Measurements from ENCODE around the gene SHTN1.

Gene SHTN1

GRCh38 chr10:116853287-116853686 is 151.7 kb downstream of the SHTN1 start:
- TF ChIP-seq CTCF (conservative IDR thresholded peaks at IDR 0.05; ENCODE audit: low read length) (no peak), EZH2phosphoT487 (IDR thresholded peaks at IDR 0.05; ENCODE audit: borderline replicate concordance) (no peak)
- Histone ChIP-seq H3F3A (ENCODE audit: low read depth) (no peaks in the 10 kb centered on the region), H3K27me3 (ENCODE audit: insufficient read depth, low read length, poor library complexity, severe bottlenecking) (no peaks in the 10 kb centered on the region), H3K79me2 (ENCODE audit: insufficient read depth, low read length) (no peaks in the 10 kb centered on the region), H4K20me1 (ENCODE audit: insufficient read depth, low read length, poor library complexity, severe bottlenecking) (no peaks in the 10 kb centered on the region), H3K4me1 (ENCODE audit: insufficient read depth, low read length, poor library complexity, severe bottlenecking) (no peaks in the 10 kb centered on the region), H3K9ac (ENCODE audit: low read depth, low read length, poor library complexity, severe bottlenecking) (no peak overlapping the region), H3K36me3 (ENCODE audit: insufficient read depth, low read length) (no peaks in the 10 kb centered on the region), H3K9me2 (replicated peaks; ENCODE audit: low read depth, low read length) (no peaks in the 10 kb centered on the region), H2AFZ (ENCODE audit: low read length) (no peak overlapping the region), H3K9me3 (ENCODE audit: insufficient read depth, low read depth, low read length) (no peaks in the 10 kb centered on the region), H3K4me3 (ENCODE audit: low read length, poor library complexity, severe bottlenecking) (no peak overlapping the region), H3K4me2 (ENCODE audit: low read depth, low read length, poor library complexity, severe bottlenecking) (no peak overlapping the region)

GRCh38 chr10:116852246-116852645 is 152.7 kb downstream of the SHTN1 start:
- no peaks in the 10 kb centered on the region for H3K36me3 ChIP-seq (ENCODE audit: insufficient read depth, low read length)
- no peaks in the 10 kb centered on the region for H4K20me1 ChIP-seq (ENCODE audit: insufficient read depth, low read length, poor library complexity, severe bottlenecking)
- no peaks in the 10 kb centered on the region for H3K9me2 ChIP-seq (replicated peaks; ENCODE audit: low read depth, low read length)
- H3K27me3 ChIP-seq (ENCODE audit: insufficient read depth, low read length, poor library complexity, severe bottlenecking), result no peaks in the 10 kb centered on the region
- no peak overlapping the region for H3K9ac ChIP-seq (ENCODE audit: low read depth, low read length, poor library complexity, severe bottlenecking)
- H3K4me3 ChIP-seq (ENCODE audit: low read length, poor library complexity, severe bottlenecking), result no peak overlapping the region
- H3F3A ChIP-seq (ENCODE audit: low read depth), result no peaks in the 10 kb centered on the region
- no peaks in the 10 kb centered on the region for H3K4me1 ChIP-seq (ENCODE audit: insufficient read depth, low read length, poor library complexity, severe bottlenecking)
- no peak overlapping the region for H2AFZ ChIP-seq (ENCODE audit: low read length)
- TF ChIP-seq CTCF (conservative IDR thresholded peaks at IDR 0.05; ENCODE audit: low read length), result no peak
- no peak for TF ChIP-seq EZH2phosphoT487 (IDR thresholded peaks at IDR 0.05; ENCODE audit: borderline replicate concordance)
- no peak overlapping the region for H3K4me2 ChIP-seq (ENCODE audit: low read depth, low read length, poor library complexity, severe bottlenecking)
- no peaks in the 10 kb centered on the region for H3K9me3 ChIP-seq (ENCODE audit: insufficient read depth, low read depth, low read length)
- no peaks in the 10 kb centered on the region for H3K79me2 ChIP-seq (ENCODE audit: insufficient read depth, low read length)

- H3K4me1 ChIP-seq (ENCODE audit: insufficient read depth, low read length, poor library complexity, severe bottlenecking), result no peaks in the 10 kb centered on the region
- no peak overlapping the region for H3K4me2 ChIP-seq (ENCODE audit: low read depth, low read length, poor library complexity, severe bottlenecking)
- H3F3A ChIP-seq (ENCODE audit: low read depth), result no peaks in the 10 kb centered on the region
- H3K9ac ChIP-seq (ENCODE audit: low read depth, low read length, poor library complexity, severe bottlenecking), result no peak overlapping the region
- H3K36me3 ChIP-seq (ENCODE audit: insufficient read depth, low read length), result no peaks in the 10 kb centered on the region
- no peaks in the 10 kb centered on the region for H4K20me1 ChIP-seq (ENCODE audit: insufficient read depth, low read length, poor library complexity, severe bottlenecking)
- H2AFZ ChIP-seq (ENCODE audit: low read length), result no peak overlapping the region
- no peaks in the 10 kb centered on the region for H3K79me2 ChIP-seq (ENCODE audit: insufficient read depth, low read length)
- no peaks in the 10 kb centered on the region for H3K9me3 ChIP-seq (ENCODE audit: insufficient read depth, low read depth, low read length)
- H3K4me3 ChIP-seq (ENCODE audit: low read length, poor library complexity, severe bottlenecking), result no peak overlapping the region
- TF ChIP-seq CTCF (conservative IDR thresholded peaks at IDR 0.05; ENCODE audit: low read length), result no peak
- no peak for TF ChIP-seq EZH2phosphoT487 (IDR thresholded peaks at IDR 0.05; ENCODE audit: borderline replicate concordance)
- no peaks in the 10 kb centered on the region for H3K9me2 ChIP-seq (replicated peaks; ENCODE audit: low read depth, low read length)
- no peaks in the 10 kb centered on the region for H3K27me3 ChIP-seq (ENCODE audit: insufficient read depth, low read length, poor library complexity, severe bottlenecking)
Observed at GRCh38 chr10:116850058-116850611, 154.9 kb downstream of the SHTN1 start.
